ENCODE results near the gene ENOSF1.

The ENOSF1 gene

DNA sequence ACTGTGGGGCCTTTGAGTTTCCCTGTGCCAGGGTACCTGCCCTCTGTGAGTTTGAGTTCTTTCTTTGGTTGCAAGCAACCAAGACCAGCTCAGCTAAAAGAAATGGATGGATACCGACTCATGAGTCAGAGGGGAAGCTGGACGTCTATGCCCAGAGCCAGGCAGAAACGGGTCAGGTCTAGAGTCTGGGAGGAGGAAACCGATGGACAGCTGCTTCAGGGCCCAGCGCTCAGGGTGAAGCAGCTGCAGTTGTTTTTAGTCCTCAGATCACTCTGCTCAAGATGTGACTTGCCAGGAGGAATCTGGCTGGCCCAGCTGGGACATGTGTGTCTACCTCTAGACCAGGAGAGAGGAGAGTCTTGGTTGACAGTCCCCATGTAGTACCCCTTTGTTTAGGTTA, 65.1 kb downstream of the ENOSF1 start:
- DNase-seq (ENCODE audit: insufficient read length, low spot score) (no peak), FAIRE-seq (no peak)

DNA sequence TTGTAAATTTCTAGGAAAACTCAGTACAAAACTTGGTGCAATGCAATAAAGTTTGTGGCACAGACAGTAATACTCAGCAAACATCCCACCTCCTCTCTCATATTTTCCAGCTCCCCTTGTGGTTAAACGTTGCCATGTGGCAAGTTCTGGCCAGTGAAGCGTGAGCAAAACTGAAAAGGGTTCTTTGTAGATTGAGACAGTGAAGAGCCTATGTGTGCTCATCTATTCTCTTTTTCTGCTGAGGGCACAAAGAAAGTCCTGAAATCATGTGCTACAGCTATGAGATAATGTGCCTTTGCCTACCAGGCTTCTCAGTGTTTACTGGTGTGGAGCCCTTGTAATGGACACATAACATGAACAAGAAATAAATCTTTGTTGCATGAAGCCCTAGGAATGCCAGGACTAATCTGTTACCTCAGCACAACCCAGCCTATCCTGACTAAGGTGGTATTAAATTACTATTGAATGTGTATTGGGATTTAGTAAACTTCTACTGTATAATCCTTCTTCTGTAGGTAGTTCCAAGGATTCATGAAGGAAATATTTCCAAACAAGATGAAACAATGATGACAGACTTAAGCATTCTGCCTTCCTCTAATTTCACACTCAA, 67.9 kb downstream of the ENOSF1 start:
- FAIRE-seq (peak; percentile 23), DNase-seq (ENCODE audit: insufficient read length, low spot score) (no peak)

DNA sequence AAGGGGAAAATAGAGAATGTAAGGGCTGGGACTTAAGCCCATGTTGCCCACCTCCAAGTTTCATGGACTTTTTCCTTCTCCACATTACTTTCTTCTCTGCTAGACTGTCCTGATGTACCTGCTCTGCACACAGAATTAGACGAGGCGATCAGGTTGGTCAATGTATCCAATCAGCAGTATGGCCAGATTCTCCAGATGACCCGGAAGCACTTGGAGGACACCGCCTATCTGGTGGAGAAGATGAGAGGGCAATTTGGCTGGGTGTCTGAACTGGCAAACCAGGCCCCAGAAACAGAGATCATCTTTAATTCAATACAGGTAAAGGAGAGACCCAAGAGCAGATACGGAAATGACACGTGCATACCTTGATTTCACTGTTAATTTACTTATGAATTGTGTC, 71.2 kb downstream of the ENOSF1 start:
- FAIRE-seq (no peak), DNase-seq (ENCODE audit: insufficient read length, low spot score) (no peak)

DNA sequence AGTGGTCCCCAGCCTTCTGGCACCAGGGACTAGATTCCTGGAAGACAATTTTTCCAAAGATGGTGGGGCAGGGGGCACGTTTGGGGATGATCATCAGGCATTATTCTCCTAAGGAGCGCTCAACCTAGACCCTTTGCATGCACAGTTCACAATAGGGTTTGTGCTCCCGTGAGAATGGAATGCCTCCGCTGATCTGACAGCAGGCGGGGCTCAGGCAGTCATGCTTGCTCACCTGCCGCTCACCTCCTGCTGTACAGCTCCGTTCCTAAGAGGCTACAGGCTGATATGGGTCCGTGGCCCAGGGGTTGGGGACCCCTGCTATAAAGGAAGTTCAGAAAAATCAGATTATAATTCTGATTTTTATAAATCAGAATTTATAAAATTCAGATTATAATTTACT, 77.3 kb downstream of the ENOSF1 start:
- FAIRE-seq, result no peak
- no peak for DNase-seq (ENCODE audit: insufficient read length, low spot score)

DNA sequence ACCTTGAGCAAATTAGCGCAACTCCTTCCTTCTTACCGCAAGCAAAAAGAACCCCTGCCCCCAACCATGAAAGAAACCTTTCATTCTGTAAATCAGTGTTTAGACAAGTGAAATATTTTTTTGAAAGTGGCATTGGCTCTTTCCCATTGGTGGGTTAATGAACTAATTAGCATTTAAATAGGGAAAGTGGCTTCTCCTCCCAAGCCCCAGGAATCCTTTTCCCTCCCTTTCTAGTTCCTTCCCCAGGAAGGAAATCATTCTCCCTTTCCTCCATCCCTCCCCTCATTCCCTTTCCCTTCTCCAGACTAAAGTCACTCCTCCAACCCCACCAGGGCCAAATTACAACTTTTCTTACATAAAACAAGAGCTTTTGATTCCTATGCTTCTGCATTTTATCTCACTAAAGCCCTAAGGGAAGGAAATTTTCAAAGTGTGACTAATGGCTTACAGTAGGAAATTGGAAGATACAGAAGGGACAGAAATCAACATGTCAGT, 77.8 kb downstream of the ENOSF1 start:
- FAIRE-seq, result no peak

DNA sequence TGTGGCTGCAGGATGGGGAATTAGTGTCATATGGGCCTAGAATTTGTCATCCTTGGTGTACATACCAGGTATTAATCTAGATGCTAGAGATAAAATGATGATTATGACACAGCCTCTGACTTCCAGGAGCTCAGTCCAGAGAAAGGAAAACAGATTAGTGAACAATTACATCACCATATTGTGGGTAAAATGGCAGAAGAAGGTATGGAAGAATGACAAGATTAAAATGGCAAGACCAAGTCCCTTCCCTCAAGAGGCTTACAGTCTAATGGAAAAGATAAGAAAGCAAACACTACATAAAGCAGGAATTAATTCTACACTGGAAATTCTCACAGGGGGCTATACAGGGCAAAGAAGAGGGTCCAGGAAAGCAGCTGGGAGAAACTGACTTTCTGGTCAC, 80.9 kb downstream of the ENOSF1 start:
- FAIRE-seq (no peak), DNase-seq (ENCODE audit: insufficient read length, low spot score) (no peak)

More for the DNA sequence above, 77.8 kb downstream of the ENOSF1 start:
- no peak for DNase-seq (ENCODE audit: insufficient read length, low spot score)

DNA sequence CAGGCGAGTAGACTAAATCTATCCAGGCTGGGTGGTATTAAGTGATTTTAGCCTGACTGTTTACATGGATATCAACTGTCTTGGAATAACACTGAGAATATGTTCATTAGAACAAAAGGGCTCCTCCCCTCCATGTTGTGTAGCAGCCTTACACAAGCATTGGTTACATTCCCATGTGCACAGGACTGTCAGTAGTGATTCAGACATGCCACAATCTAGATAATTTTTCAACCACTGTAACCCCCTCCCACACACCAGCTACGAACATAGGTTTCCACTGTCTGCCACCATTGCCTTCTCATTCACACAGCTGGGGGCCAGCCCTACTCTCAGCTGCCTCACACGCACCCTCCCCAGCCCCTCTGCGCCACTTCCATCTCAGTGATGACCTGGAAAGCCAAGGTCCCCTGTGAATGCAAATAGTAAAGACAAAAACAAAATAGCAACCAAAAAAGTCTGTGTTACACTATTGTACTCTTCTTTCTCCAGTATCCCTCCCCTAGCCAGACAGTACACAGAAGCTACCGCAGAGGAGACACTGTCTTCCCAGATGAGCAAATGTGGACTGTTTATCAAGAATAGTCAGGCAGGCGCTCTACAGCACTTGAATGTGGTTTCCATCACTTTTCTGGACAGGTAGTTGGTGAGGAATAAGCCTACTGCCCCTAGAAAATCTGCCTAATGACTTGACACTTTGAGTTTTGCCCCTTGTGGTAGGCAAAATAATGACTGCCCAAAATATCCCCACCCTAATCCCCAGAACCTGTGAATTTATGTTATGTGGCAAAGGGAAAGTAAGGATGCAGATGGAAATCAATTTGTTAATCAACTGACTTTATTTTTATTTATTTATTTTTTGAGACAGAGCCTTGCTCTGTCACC, 82.9 kb downstream of the ENOSF1 start:
- no peak for DNase-seq (ENCODE audit: insufficient read length, low spot score)

DNA sequence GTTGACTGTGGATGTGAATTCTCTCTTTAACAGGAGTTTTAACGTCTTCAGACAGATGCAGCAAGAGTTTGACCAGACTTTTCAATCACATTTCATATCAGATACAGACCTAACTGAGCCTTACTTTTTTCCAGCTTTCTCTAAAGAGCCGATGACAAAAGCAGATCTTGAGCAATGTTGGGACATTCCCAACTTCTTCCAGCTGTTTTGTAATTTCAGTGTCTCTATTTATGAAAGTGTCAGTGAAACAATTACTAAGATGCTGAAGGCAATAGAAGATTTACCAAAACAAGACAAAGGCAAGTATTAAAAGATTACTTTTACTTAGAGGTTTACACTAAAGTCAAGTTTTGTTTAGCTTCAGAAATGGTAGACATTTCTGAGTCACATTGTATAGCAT, 85.2 kb downstream of the ENOSF1 start:
- FAIRE-seq (no peak), DNase-seq (ENCODE audit: insufficient read length, low spot score) (no peak)

More for the DNA sequence above, 82.9 kb downstream of the ENOSF1 start:
- FAIRE-seq, result no peak

DNA sequence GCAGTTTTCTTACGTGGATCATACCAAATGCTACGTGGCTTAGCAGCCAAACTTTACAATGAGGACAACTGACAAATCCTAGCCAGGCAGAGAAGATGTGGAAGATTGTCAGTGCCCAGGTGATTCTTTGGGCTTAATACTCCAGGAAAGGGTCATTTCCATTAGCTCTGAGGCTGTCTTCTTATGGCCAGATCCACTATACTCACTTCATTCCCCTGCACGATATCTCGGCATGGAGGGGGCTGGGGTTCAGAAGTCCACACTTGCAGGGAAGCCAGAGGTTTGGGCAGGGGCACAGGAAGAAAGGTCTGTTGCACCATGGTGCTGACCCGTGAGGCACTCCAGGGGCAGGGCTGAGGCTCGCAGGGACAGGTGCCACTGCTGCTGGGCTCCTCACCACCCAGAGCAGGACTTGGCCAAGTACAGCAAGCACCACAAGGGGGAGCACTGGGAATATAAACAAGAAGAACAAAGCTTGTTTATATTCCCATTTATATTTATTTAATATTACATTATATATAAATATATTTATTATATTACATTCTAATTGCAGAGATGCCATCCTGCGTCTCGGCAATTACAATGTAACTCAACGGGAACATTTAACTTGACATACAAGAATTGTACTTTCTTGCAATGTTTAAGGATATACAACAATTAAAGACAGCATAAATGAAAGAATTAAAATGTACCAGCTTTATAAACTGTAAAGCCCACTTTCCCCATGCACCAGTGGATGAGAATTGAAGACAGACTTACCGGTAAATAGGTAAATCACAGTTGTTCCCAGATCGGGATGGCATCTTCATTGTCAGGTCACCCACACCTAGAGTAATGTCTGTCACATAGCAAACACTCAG, 88.4 kb downstream of the ENOSF1 start:
- no peak for FAIRE-seq
- DNase-seq (ENCODE audit: insufficient read length, low spot score), result peak; percentile 28

DNA sequence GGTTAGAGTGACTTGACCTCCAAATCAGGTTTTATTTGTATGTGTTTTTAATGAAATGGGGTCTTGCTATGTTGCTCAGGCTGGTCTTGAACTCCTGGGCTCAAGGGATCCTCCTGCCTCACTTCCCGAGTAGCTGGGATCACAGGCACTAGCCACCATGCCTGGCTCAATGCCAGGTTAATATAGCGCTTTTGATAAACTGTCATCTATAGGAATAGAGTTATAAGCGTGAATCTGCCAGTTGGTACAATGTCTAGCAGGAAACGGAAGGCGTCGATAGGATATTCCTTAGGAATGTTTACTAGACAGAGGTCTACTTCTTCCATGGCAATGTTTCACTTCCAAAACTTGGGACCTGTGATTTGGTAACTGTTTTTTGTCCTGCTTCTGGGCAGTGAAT, 90.1 kb downstream of the ENOSF1 start:
- DNase-seq (ENCODE audit: insufficient read length, low spot score) (no peak), FAIRE-seq (no peak)

DNA sequence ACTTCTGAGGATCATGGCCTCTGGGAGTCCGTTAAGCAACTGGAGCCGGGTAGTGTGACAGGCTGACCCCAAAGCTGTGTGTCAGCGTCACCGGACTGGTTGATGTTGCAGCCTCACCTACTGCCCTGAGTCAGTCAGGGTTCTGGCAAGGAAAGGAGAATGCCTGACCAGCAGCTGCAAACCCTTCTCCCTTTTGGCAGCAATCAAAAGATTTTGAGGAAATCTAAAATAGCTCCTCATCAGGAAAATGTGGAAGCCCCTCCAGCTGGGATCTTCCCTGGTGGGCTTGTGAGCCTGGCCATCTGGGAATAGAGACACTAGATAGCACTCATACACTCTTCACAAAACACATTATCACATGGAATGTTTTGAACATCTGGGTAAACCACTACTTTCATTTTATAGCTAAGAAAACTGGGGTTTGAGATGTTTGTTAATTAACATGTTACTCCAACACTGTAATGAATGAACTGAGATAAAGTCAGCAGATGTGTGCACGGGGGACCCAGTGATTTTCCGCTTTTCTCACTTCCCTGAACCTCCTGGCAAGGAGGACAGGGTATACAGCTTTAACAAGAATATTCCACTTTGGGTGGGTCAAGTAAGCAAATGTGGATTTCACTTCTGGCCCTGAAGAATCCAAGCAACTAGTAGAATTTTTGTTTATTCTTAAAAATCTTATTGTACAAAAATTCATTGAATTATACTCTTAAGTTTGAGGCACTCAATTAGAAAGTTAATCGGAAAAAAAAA, 91.0 kb downstream of the ENOSF1 start:
- FAIRE-seq, result no peak
- DNase-seq (ENCODE audit: insufficient read length, low spot score), result no peak
